Panc1 (cell line): ENCODE results near the gene USH2A.

ENCODE experiments used
- POLR2AphosphoS5 ChIP-seq: IDR thresholded peaks from 2 replicates; pipeline ENCODE4 v1.6.1; 2012; ENCODE audit warnings: mild to moderate bottlenecking, low read depth, low read length, moderate library complexity
- TF ChIP-seq, protein P1 (sequence below): fragments of 450-650 bp; IDR thresholded peaks from 2 replicates; pipeline ENCODE4 v1.5.1; 2017; ENCODE audit warnings: mild to moderate bottlenecking
- TF ChIP-seq, protein P2 (sequence below), 2 experiments: IDR thresholded peaks; 2 replicates each; pipeline ENCODE4 v1.6.1; 2011 to 2012; ENCODE audit warnings: low read depth in 2 of 2, control low read depth in 1 of 2, low read length in 1 of 2, mild to moderate bottlenecking in 1 of 2, moderate library complexity in 1 of 2; ENCODE audit not compliant: insufficient read depth in 1 of 2

DNA sequence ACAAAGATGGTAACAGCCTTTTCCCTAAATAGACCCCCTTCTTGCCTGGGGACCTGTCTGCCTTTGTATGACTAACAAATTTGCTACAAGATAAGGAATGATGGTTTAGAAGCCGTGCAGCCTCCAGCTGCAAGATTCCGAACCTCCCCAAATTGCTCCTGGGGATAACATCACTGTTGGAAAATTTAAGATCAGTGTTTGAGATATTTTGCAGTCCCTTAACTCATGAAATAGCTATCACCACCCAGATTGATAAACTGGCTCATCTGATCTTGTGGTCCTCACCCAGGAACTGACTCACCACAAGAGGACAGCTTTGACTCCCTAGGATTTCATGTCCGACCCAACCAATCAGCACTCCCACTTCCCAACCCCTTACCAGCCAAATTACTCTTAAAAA is 254.7 kb downstream of the USH2A start:
- TF ChIP-seq, protein P1, sequence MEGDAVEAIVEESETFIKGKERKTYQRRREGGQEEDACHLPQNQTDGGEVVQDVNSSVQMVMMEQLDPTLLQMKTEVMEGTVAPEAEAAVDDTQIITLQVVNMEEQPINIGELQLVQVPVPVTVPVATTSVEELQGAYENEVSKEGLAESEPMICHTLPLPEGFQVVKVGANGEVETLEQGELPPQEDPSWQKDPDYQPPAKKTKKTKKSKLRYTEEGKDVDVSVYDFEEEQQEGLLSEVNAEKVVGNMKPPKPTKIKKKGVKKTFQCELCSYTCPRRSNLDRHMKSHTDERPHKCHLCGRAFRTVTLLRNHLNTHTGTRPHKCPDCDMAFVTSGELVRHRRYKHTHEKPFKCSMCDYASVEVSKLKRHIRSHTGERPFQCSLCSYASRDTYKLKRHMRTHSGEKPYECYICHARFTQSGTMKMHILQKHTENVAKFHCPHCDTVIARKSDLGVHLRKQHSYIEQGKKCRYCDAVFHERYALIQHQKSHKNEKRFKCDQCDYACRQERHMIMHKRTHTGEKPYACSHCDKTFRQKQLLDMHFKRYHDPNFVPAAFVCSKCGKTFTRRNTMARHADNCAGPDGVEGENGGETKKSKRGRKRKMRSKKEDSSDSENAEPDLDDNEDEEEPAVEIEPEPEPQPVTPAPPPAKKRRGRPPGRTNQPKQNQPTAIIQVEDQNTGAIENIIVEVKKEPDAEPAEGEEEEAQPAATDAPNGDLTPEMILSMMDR = no peak
- TF ChIP-seq POLR2AphosphoS5 = no peak
- TF ChIP-seq, protein P2, sequence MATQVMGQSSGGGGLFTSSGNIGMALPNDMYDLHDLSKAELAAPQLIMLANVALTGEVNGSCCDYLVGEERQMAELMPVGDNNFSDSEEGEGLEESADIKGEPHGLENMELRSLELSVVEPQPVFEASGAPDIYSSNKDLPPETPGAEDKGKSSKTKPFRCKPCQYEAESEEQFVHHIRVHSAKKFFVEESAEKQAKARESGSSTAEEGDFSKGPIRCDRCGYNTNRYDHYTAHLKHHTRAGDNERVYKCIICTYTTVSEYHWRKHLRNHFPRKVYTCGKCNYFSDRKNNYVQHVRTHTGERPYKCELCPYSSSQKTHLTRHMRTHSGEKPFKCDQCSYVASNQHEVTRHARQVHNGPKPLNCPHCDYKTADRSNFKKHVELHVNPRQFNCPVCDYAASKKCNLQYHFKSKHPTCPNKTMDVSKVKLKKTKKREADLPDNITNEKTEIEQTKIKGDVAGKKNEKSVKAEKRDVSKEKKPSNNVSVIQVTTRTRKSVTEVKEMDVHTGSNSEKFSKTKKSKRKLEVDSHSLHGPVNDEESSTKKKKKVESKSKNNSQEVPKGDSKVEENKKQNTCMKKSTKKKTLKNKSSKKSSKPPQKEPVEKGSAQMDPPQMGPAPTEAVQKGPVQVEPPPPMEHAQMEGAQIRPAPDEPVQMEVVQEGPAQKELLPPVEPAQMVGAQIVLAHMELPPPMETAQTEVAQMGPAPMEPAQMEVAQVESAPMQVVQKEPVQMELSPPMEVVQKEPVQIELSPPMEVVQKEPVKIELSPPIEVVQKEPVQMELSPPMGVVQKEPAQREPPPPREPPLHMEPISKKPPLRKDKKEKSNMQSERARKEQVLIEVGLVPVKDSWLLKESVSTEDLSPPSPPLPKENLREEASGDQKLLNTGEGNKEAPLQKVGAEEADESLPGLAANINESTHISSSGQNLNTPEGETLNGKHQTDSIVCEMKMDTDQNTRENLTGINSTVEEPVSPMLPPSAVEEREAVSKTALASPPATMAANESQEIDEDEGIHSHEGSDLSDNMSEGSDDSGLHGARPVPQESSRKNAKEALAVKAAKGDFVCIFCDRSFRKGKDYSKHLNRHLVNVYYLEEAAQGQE (IDR thresholded peaks at IDR 0.05; ENCODE audit: insufficient read depth in 1 of 2, low read depth in 2 of 2, low read length in 1 of 2) = no peak
